ELR (cell line): ENCODE data around the gene AURKA.

Experiments
- DNase-seq: peaks from one replicate; pipeline ENCODE4 v3.0.0-alpha.2; 2015; ENCODE audit warnings: low read depth

The AURKA gene

GRCh38 chr20:56392132-56392880 lies at the start of gene AURKA, which contains the start of gene CSTF1:
TSS of gene AURKA (minus strand) at chr20:56392215. CDS start at chr20:56388197, 4,018 bp downstream.
TSS of gene CSTF1 (plus strand) at chr20:56392645. CDS start at chr20:56395553, 2,908 bp downstream.
- peak; percentile 100 for DNase-seq

GRCh38 chr20:56440346-56441007 lies 48.5 kb upstream of the AURKA start:
- peak; percentile 39 for DNase-seq

- DNase-seq = peak; percentile 98
Observed at GRCh38 chr20:56439771-56440291, 47.8 kb upstream of the AURKA start.

- no peak for DNase-seq
Observed at GRCh38 chr20:56438284-56438683, 46.3 kb upstream of the AURKA start.

GRCh38 chr20:56437196-56437960 lies 45.4 kb upstream of the AURKA start:
- DNase-seq = no peak

GRCh38 chr20:56433880-56434255 lies 41.9 kb upstream of the AURKA start:
- DNase-seq = peak; percentile 51

GRCh38 chr20:56433221-56433879 lies 41.3 kb upstream of the AURKA start:
- DNase-seq = peak; percentile 47

GRCh38 chr20:56431471-56431870 lies 39.5 kb upstream of the AURKA start:
- DNase-seq = no peak

- no peak for DNase-seq
Observed at GRCh38 chr20:56430957-56431356, 38.9 kb upstream of the AURKA start.

GRCh38 chr20:56430461-56430860 lies 38.4 kb upstream of the AURKA start:
- DNase-seq = no peak

GRCh38 chr20:56429941-56430340 lies 37.9 kb upstream of the AURKA start:
- no peak for DNase-seq

- peak; percentile 87 for DNase-seq
Observed at GRCh38 chr20:56429502-56429901, 37.5 kb upstream of the AURKA start.

GRCh38 chr20:56428881-56429280 lies 36.9 kb upstream of the AURKA start:
- no peak for DNase-seq

GRCh38 chr20:56428410-56428809 lies 36.4 kb upstream of the AURKA start:
- DNase-seq = no peak

- DNase-seq = no peak
Observed at GRCh38 chr20:56427797-56428196, 35.8 kb upstream of the AURKA start.

GRCh38 chr20:56426926-56427325 lies 34.9 kb upstream of the AURKA start:
- no peak for DNase-seq

- DNase-seq = no peak
Observed at GRCh38 chr20:56426026-56426425, 34.0 kb upstream of the AURKA start.

GRCh38 chr20:56424931-56425330 lies 32.9 kb upstream of the AURKA start:
- DNase-seq = no peak

GRCh38 chr20:56423886-56424285 lies 31.9 kb upstream of the AURKA start:
- no peak for DNase-seq

GRCh38 chr20:56423211-56423610 lies 31.2 kb upstream of the AURKA start:
- no peak for DNase-seq

GRCh38 chr20:56422824-56423189 lies 30.8 kb upstream of the AURKA start:
- no peak for DNase-seq
